ENCODE measurements around the gene SCNN1A.

Gene SCNN1A

DNA sequence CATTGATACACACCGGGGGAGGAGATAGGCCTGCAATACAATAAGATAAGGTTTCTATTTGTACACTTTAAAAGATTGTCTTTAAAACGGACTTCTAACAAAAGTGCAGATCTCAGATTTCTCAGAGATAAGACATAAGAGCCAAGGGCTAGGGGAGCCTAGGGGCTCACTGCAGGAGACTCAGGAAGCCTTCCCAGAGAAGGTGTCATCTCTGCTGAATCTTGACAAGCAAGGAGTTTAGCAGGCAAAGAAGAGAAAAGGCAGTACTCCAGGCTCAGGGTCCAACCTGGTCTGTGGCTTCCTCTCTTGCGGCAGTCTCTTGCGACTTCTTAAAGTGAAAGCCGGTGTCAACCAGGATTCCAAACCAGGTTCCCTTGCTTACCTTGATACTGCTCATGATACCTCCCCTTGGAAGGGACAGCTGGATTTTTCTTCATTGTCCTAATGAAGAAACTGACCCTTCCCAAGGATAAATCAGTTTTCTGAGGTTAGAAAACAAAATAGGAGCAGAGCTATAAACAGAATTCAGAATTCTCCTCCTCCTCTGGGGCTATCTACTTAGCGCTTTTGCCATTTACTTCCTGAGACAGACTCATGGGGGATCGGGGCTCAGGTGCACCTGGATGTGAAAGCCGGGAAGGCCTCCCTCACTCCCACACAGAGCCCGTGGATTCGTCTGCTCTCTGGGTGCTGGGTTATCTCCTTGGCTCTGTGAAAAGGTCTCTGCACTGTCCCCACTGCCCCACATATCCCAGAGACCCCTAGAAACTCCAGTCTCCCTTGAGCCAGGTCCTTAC lies 1.7 kb upstream of the SCNN1A start:
- H3K4me3 ChIP-seq (ENCODE audit: low read depth, low read length, poor library complexity, severe bottlenecking) = no peak overlapping the region
- H3K4me1 ChIP-seq (ENCODE audit: insufficient read depth, low read length, severe bottlenecking) = no peaks in the 10 kb centered on the region
- no peak overlapping the region for H3K27ac ChIP-seq (ENCODE audit: low read depth, low read length, poor library complexity, severe bottlenecking)
- no peak for TF ChIP-seq EZH2 (IDR thresholded peaks at IDR 0.05; ENCODE audit: borderline replicate concordance, low read length)
- TF ChIP-seq, protein P1, sequence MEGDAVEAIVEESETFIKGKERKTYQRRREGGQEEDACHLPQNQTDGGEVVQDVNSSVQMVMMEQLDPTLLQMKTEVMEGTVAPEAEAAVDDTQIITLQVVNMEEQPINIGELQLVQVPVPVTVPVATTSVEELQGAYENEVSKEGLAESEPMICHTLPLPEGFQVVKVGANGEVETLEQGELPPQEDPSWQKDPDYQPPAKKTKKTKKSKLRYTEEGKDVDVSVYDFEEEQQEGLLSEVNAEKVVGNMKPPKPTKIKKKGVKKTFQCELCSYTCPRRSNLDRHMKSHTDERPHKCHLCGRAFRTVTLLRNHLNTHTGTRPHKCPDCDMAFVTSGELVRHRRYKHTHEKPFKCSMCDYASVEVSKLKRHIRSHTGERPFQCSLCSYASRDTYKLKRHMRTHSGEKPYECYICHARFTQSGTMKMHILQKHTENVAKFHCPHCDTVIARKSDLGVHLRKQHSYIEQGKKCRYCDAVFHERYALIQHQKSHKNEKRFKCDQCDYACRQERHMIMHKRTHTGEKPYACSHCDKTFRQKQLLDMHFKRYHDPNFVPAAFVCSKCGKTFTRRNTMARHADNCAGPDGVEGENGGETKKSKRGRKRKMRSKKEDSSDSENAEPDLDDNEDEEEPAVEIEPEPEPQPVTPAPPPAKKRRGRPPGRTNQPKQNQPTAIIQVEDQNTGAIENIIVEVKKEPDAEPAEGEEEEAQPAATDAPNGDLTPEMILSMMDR (IDR thresholded peaks at IDR 0.05; ENCODE audit: low read length) = no peak
- H4K20me1 ChIP-seq (ENCODE audit: insufficient read depth, low read length) = no peaks in the 10 kb centered on the region
- H3K9me3 ChIP-seq (ENCODE audit: low read length) = no peaks in the 10 kb centered on the region
- no peaks in the 10 kb centered on the region for H3F3A ChIP-seq (ENCODE audit: insufficient read depth, low read length)
- no peak overlapping the region for H2AFZ ChIP-seq (ENCODE audit: low read length)
- no peaks in the 10 kb centered on the region for H3K79me2 ChIP-seq (ENCODE audit: insufficient read depth, low read length)
- H3K27me3 ChIP-seq (ENCODE audit: insufficient read depth, low read length) = peaks cover 21% of the 10 kb centered on the region
- no peaks in the 10 kb centered on the region for H3K36me3 ChIP-seq (ENCODE audit: insufficient read depth, low read length)
- H3K9me2 ChIP-seq (ENCODE audit: low read depth, low read length) = no peaks in the 10 kb centered on the region
- H3K9ac ChIP-seq (ENCODE audit: low read length) = no peak overlapping the region
- H3K4me2 ChIP-seq (ENCODE audit: low read length) = no peak overlapping the region

GRCh38 chr12:6376079-6376869 lies 911 bp upstream of the SCNN1A start:
- no peaks in the 10 kb centered on the region for H3K4me1 ChIP-seq (ENCODE audit: insufficient read depth, low read length, severe bottlenecking)
- H3K79me2 ChIP-seq (ENCODE audit: insufficient read depth, low read length) = no peaks in the 10 kb centered on the region
- H2AFZ ChIP-seq (ENCODE audit: low read length) = no peak overlapping the region
- no peak overlapping the region for H3K4me3 ChIP-seq (ENCODE audit: low read depth, low read length, poor library complexity, severe bottlenecking)
- no peaks in the 10 kb centered on the region for H3K36me3 ChIP-seq (ENCODE audit: insufficient read depth, low read length)
- H3K9ac ChIP-seq (ENCODE audit: low read length) = no peak overlapping the region
- H3K27me3 ChIP-seq (ENCODE audit: insufficient read depth, low read length) = peaks cover 19% of the 10 kb centered on the region
- no peaks in the 10 kb centered on the region for H3F3A ChIP-seq (ENCODE audit: insufficient read depth, low read length)
- H3K9me2 ChIP-seq (ENCODE audit: low read depth, low read length) = no peaks in the 10 kb centered on the region
- no peaks in the 10 kb centered on the region for H3K9me3 ChIP-seq (ENCODE audit: low read length)
- no peaks in the 10 kb centered on the region for H4K20me1 ChIP-seq (ENCODE audit: insufficient read depth, low read length)
- no peak overlapping the region for H3K4me2 ChIP-seq (ENCODE audit: low read length)
- H3K27ac ChIP-seq (ENCODE audit: low read depth, low read length, poor library complexity, severe bottlenecking) = no peak overlapping the region
- TF ChIP-seq, protein P1 (IDR thresholded peaks at IDR 0.05; ENCODE audit: low read length) = no peak
- no peak for TF ChIP-seq EZH2 (IDR thresholded peaks at IDR 0.05; ENCODE audit: borderline replicate concordance, low read length)

DNA sequence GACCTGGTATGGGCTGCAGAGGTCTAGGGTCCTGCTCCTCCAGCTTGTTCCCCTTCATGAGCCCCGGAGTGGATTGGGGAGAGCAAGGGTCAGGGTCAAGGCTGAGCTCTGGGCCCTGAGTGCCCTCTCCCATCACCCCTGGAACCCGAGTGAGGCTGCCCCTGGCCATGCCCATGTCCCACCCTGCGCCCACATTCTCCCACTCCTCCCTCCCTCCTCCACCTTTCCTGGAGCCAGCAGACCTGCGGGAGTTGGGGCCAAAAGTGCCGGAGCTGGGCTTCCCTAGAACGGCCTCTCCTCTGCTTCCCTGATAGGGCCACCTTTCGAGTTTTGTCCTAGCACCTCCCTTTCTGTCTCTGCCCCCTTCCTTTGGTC lies 590 bp downstream of the SCNN1A start:
- H3K36me3 ChIP-seq (ENCODE audit: insufficient read depth, low read length) = no peaks in the 10 kb centered on the region
- no peaks in the 10 kb centered on the region for H3K4me1 ChIP-seq (ENCODE audit: insufficient read depth, low read length, severe bottlenecking)
- H2AFZ ChIP-seq (ENCODE audit: low read length) = no peak overlapping the region
- no peaks in the 10 kb centered on the region for H4K20me1 ChIP-seq (ENCODE audit: insufficient read depth, low read length)
- H3F3A ChIP-seq (ENCODE audit: insufficient read depth, low read length) = no peaks in the 10 kb centered on the region
- TF ChIP-seq, protein P1 (IDR thresholded peaks at IDR 0.05; ENCODE audit: low read length) = no peak
- TF ChIP-seq EZH2 (IDR thresholded peaks at IDR 0.05; ENCODE audit: borderline replicate concordance, low read length) = no peak
- H3K27ac ChIP-seq (ENCODE audit: low read depth, low read length, poor library complexity, severe bottlenecking) = no peak overlapping the region
- H3K27me3 ChIP-seq (ENCODE audit: insufficient read depth, low read length) = peaks cover 14% of the 10 kb centered on the region
- H3K9me2 ChIP-seq (ENCODE audit: low read depth, low read length) = no peaks in the 10 kb centered on the region
- H3K79me2 ChIP-seq (ENCODE audit: insufficient read depth, low read length) = no peaks in the 10 kb centered on the region
- H3K4me3 ChIP-seq (ENCODE audit: low read depth, low read length, poor library complexity, severe bottlenecking) = no peak overlapping the region
- no peak overlapping the region for H3K4me2 ChIP-seq (ENCODE audit: low read length)
- H3K9ac ChIP-seq (ENCODE audit: low read length) = no peak overlapping the region
- H3K9me3 ChIP-seq (ENCODE audit: low read length) = no peaks in the 10 kb centered on the region

Data from OCI-LY1 (cell line).